ENCODE results near the gene DISP3.

GRCh38 chr1:11456965-11457364 lies 22.0 kb upstream of the DISP3 start:
- TF ChIP-seq CTCF (IDR thresholded peaks at IDR 0.05) (no peak), EP300 (IDR thresholded peaks at IDR 0.05; ENCODE audit: borderline replicate concordance in 1 of 2, low read depth in 1 of 2, low read length in 1 of 2) (no peak), YY1 (IDR thresholded peaks at IDR 0.05; ENCODE audit: low read depth) (no peak), CHD2 (IDR thresholded peaks at IDR 0.05; ENCODE audit: low read length, partially characterized antibody) (no peak), SMC3 (IDR thresholded peaks at IDR 0.05; ENCODE audit: low read depth, low read length) (no peak), MAX (IDR thresholded peaks at IDR 0.05; ENCODE audit: low read depth) (no peak)
